Right lobe of liver (tissue), 4 donors: ENCODE measurements around the gene SLC5A11.

Experiments
- POLR2A ChIP-seq: fragments of 450-650 bp; IDR thresholded peaks from one replicate; pipeline ENCODE4 v1.6.1; 2017; ENCODE audit warnings: antibody characterized with exemption, mild to moderate bottlenecking
- TF ChIP-seq, protein P1 (sequence below), 4 donors: fragments of 200-600 bp in 3 of 4; fragments of 450-650 bp in 1 of 4; IDR thresholded peaks; one replicate each; pipeline versions ENCODE4 v1.5.1 to v1.8.0; 2016 to 2022; ENCODE audit warnings: antibody characterized with exemption in 4 of 4, mild to moderate bottlenecking in 2 of 4
- donor health status: DM: no; HTN: no; CAD: no.
- donor health status: DM: no; HTN: no; CAD: no.
- donor health status: DM: no; HTN: yes; CAD: no.

GRCh38 chr16:24915576-24915975 is 69.8 kb downstream of the SLC5A11 start:
- TF ChIP-seq, protein P1, sequence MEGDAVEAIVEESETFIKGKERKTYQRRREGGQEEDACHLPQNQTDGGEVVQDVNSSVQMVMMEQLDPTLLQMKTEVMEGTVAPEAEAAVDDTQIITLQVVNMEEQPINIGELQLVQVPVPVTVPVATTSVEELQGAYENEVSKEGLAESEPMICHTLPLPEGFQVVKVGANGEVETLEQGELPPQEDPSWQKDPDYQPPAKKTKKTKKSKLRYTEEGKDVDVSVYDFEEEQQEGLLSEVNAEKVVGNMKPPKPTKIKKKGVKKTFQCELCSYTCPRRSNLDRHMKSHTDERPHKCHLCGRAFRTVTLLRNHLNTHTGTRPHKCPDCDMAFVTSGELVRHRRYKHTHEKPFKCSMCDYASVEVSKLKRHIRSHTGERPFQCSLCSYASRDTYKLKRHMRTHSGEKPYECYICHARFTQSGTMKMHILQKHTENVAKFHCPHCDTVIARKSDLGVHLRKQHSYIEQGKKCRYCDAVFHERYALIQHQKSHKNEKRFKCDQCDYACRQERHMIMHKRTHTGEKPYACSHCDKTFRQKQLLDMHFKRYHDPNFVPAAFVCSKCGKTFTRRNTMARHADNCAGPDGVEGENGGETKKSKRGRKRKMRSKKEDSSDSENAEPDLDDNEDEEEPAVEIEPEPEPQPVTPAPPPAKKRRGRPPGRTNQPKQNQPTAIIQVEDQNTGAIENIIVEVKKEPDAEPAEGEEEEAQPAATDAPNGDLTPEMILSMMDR (IDR thresholded peaks at IDR 0.05), result no peak
- TF ChIP-seq POLR2A, result no peak
